GM18909 (cell line): ENCODE measurements around the gene FTCDNL1.
A peak's percentile ranks its signal among the peaks of the same experiment; 100 is the strongest.

Source experiments
- ATAC-seq: cut with Tn5 transposase; IDR thresholded peaks from one replicate; pipeline ENCODE4 v1.9.1; 2021; ENCODE audit warnings: mild to moderate bottlenecking; ENCODE audit not compliant: unreplicated experiment, poor library complexity

The FTCDNL1 gene

DNA sequence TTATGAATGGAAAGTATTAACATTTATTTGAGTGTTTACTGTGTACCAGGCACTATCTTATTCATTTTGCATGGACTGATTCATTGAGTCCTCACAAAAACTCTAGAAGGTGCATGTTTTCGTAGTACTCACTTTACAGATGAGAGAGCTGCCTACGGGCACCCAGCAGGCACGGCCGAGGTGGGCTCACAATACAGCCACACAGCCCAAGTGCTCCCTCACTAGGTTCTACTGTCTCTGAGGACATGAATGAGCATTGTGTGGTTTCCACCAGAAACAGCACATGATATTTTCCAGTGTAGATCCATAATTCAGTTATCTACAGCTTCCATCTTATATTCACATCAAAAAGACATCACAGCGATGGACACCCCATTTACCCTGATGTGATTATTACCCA lies 101.4 kb downstream of the FTCDNL1 start:
- no peak for ATAC-seq

DNA sequence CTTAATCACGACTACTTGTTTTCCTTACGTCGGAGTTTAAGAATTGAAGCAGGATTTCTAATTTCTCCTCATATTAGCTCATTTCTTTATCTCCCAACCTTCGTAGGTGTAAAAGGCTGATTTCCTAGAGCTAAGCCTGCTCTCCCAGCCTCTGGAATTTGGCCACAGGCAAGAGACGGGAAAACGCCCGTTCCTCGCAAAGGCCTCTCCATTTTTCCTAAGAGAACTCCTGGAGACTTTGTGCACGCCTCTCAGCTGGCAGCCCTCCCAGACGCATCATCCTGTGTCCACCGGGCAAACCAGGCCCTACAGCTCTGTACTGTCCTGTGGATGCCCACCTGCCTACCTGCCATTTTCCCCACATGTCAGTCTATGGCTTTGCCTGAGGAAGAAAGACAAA lies 106.3 kb downstream of the FTCDNL1 start:
- no peak for ATAC-seq

DNA sequence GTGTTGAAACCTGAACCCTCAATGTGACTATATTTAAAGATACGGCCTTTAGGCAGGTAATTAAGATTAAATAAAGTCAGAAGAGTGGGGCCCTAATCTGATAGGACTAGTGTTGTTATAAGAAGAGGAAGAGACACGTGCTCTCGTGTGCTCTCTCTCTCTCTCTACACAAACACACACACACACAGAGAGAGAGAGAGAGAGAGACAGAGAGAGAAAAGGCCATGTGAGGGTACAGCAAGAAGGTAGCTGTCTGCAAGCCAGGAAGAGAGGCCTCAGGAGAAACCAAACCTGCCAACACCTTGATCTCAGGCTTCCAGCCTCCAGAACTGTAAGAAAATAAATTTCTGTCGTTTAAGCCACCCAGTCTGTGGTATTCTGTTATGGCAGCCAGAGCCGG lies 106.7 kb downstream of the FTCDNL1 start:
- no peak for ATAC-seq

DNA sequence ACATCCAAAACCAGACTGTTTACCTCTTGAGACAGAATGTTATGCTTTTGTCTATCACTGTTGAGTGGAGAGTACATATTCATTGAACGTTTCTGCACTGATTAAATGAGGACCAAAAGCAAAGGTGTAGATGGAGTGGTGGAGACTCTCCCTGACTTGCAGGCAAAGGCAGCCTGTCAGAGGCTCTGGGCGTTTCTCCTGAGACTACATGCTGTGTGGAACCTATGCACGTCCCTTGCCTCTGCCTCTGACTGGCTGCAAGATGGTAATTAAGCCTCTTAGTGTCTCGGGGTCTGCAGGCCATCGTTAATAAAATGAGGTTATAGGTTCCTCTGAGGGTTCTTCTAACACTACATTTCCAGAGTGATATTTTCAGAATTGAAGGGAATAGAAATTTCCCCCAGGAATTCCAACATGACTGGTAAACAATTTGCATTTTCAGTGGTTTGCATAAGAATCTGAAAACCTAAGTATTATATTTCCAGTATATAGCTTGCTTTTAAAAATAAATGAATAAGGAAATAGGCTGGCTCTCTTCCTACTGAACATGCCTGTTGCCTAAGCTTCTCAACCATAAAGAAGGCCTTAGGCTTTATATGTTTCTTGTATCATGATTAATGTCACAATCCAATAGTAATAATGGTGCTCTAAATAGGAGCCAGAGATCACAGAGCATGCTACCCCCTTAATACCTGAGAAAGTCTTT lies 107.4 kb downstream of the FTCDNL1 start:
- no peak for ATAC-seq

DNA sequence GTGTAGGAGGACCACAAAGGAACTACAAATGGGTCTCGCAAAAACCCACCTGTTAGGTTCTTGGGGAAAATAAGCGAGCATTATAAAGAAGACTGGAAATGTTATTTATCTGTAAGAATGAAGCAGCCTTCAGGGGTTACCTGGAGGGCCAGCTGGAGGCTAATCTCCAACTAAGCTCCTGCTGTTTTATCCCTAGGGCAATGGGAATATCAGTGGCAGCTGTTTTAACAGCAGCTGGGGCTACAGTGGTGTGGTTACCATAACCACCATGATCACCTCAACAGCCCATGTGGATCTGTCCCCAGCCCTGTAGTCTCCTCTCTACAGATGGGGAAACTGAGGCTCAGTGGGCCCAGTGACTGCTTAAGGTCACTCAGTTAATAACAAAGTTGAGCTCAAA lies 108.1 kb downstream of the FTCDNL1 start:
- ATAC-seq, result no peak

DNA sequence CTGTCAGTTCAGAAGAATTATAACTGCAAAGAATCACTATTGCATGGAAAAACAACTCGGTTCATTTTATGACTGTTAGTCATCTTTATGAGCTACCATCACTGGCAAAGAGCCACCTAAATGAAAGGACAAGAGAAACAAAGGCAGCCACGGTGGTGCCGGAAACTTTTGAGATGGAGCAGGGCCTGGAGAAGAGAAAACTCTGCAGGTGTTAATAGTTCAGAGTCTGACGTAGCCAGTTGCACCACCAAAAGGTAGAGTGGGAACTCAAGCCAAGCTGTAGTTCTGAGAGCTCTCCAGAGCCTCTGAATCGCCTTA lies 110.9 kb downstream of the FTCDNL1 start:
- ATAC-seq, result no peak

DNA sequence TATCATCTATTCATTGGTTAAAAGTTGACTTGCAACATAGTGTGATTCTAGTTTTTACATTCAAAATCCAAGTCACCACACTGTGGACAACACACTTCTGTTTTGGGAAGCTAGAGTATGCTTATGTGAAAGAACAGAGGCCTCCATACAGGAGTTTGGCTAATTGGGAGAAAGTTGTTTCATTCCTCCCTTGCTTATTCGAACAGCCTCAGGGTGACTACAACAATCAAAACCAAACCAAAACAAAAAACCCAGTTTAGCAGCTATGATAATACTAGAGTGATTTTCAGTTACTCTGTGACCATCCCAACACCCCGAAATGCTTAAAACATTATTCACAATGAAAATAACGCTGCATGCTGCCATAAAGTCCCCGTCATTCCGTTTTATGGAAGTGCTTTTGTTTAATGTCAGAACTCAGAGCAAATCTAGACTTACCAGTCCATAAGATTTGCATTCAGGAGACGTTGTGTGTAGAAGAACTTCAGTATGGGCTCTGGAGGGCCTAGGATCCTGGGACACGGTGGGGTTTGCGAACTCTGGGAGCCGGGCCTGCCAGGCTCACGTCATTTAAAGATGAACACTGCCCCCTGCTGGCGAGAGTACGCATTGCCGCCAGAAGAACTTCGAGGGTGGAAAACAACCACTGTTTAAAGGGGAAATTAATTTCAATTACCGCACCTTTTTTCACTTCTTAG lies 111.4 kb downstream of the FTCDNL1 start:
- ATAC-seq, result peak; percentile 73

DNA sequence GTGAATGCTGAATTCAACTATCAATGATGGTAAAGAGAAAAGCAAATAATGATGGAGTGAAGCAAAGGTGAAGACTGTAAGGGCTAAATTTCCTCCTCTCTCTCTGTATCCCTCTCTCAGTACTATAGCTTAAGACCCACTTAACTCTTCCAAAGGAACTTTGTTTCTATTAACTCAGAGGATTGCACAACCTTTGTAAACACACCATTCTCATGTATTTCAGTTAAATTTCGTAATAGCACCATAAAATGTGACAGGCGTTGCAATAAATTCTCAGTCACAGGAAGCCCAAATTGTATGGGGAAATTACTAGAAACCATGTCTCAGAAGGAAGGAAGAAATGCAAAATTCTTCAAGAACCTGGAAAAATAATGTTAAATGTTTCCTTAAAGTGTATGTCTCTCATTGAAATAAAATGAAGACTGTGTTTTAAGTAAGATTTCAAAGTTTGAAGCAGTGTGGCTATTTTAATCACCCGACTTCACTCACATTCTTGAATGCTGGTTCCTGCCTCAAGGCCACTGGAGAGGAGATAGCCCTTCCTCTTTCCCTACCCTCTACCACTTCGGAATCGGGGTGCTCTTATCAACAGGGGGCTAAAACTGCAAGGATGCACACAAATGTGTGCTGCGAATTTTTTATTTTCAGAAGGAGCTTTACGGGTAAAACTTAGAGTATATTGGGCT lies 112.1 kb downstream of the FTCDNL1 start:
- ATAC-seq, result no peak

DNA sequence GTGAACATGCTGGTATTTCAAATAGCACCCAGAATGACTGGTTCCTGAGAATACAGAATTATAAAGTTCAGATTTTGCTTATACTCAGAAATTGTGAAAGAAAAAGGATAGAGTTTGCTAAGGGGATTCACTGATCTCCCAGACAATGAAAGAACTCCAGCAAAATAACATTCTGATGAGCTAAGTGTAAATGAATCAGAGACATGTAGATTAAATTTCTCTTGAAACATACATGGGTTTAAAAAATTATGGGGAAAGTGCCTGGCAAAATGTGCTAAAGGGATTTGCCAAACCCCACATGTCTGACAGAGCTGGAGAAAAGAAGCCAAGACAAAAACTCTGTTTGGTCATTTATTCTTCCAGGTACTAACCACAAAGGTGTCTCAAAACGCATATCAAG lies 116.3 kb downstream of the FTCDNL1 start:
- ATAC-seq, result no peak

DNA sequence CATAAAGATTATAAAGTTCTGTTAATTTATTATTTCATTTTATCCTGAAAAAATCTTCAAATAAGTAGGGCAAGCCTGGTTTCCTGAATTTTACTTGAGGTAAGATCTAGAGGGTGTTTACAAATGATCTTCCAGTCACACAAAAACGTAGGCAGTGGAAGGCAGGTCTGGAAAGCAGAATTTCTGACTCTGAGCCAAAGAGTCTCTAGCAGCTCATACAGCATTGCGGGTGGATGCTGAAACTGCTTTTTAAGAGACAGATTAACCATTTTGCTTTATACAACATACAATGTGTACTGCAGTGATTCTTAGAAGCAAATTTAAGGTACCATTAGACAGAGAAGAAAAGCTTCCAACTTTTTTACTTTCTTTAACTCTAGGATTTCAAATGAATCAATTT lies 117.0 kb downstream of the FTCDNL1 start:
- no peak for ATAC-seq

DNA sequence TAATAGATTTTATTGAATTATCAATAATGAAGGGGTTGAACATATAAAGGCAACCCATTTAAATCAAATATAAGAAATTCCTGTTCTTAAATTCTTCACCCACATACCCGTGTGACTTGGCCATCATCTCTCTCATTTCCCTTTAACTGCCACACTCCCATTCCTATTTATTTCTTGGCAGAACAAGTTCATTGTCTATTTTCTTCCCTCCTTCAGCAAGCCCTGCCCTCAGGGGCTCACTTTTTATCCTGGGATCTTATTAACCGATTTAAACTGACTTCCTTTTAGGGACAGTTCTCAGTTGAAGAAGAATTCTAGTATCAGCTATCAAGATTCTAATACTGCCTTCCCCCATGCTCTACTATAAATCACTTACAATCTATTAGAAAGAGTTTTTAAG lies 123.2 kb downstream of the FTCDNL1 start:
- ATAC-seq, result no peak

DNA sequence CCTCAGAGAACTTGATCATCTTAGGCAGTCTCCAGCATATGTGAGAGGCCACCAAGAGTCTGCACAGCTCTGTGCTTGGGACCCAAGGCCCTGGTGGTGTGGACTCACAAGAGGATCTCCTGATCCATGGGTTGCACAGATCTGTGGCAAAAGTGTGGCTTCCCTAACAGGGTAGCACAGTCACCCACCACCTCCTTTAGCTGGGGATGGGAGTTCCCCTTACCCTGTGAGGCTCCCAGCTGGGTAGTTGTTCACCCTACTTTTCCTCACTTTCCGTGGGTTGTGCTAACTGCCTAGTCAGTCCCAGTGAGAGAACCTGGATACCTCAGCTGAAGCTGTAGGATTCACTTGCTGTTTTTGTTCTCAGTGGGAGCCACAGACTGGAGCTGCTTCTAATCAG lies 123.7 kb downstream of the FTCDNL1 start:
- ATAC-seq, result no peak

DNA sequence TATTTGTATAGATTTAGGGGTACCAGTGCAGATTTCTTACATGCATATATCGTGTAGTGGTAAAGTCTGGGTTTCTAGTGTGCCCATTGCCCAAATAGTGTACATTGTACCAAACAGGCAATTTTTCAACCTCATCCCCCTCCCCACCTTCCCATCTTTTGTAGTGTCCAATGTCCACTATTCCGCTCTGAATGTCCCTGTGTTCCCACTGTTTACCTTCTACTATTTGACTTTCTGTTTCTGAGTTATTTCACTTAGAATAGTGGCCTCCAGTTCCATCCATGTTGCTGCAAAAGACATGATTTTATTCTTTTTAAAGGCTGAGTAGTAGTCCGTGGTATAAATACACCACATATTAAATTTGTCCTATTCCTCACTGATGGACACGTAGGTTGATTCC lies 132.9 kb downstream of the FTCDNL1 start:
- ATAC-seq, result no peak

DNA sequence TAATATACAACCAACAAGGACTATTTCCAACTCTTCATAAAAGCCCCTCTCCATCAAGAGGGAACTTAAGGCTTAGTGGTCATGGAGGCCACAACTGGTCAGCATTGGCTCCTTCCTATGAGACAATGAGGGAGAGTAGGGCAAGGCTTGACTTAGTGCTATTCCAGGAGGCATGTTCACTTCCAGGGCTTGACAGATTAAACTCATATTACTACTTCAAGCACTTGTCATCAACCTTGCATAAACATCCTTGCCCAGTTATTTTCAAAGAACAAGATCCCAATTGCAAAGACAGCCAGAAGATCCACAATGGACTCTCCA lies 133.4 kb downstream of the FTCDNL1 start:
- no peak for ATAC-seq

DNA sequence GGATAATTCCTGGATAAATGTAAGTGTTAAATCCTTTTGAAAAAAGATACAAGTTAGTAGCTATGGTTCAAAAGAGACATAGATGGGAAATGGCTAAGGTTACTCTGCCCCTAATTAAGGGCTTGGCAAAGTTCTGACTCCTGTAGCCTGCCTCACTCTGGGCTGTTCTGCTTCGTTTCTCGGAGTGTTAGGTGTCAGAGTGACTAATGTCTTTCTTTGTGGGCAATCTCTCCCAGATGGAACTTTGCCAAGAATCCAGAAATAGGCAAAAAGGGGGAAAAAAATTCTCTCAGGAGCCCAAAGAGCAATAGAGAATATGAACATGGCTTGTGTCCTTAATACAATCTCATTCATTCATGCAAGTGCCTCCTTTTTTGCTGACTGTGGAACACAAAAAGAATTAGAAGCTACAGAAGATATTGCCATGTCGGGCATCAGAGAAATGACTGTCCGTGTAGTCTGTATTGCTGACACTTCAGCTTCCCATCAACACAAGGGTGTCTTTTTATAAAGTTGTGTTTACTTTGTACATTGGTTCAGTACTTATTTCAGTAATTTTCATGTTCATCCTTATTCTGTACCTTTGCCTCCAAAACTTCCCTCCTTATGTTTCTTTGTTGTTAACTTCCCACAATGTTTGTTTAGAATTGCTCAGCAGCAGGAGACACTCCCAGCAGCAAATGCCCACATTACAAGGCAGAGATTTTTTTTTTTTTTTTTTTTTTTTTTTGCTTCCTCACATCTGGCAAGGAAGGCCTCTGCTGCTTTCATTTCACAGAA lies 134.0 kb downstream of the FTCDNL1 start:
- ATAC-seq, result no peak

DNA sequence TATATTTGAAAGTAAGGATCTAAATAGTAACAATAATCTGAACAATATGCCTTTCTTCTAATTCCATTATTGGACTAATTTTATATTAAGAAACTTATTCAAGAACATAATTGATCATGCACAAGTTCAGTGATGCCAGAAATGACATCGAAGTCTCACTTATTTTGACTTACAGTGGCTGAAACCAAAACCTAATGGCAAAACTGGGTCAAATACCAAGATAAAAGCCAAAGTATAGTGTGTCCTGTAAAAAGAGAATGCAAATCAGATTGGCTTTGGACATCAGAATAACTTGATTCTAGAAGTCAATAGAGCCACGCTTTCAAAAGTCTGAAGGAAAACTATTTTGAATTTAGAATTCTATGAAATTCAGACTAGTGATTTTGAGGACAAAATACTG lies 137.2 kb downstream of the FTCDNL1 start:
- no peak for ATAC-seq

DNA sequence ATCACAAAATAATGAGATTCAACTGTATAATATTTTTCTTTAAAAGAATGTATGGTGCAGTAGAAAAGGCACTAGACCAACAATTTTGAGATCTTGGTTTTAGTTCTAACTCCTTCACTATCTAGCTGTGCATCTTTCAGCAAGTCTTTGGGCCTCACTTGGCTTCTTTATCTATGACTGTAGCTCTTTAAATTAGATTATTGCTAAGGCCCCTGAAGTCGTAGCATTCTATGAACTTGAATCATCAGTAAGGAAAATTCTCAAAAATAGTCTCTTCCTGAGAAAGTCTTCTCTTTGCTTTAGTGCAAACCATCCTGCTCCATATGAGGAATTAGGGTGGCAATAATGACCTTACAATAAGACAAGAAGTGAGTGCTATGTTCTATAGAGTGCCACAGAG lies 140.4 kb downstream of the FTCDNL1 start:
- ATAC-seq, result no peak
